Activated T-helper 2 cell treated with anti-CD3 and anti-CD28 coated beads, Interferon-gamma antibody, Interleukin-2, Interleukin-4, amounts not matched to agents 10 μg/mL and 5 μg/mL and 100 μg/mL, durations not matched to agents 14 hours and 24 hours and 36 hours (primary cell): ENCODE results near the gene MATCAP1. TPM values are rescaled to one million over a fixed set of nuclear protein-coding genes. Genes with fewer than 3 reads are reported as not detected.
A peak's percentile ranks its signal among the peaks of the same experiment; 100 is the strongest.

Experiments
- DNase-seq: peaks from one replicate; pipeline ENCODE4 v3.0.0; 2021; ENCODE audit warnings: low spot score
- H3K27ac Mint-ChIP-seq: one replicate; pipeline ENCODE4 v1.8.0; 2021; ENCODE audit warnings: mixed read lengths
- H3K27me3 Mint-ChIP-seq: one replicate; pipeline ENCODE4 v1.8.0; 2021; ENCODE audit warnings: low read depth, mixed read lengths
- H3K36me3 Mint-ChIP-seq: one replicate; pipeline ENCODE4 v1.8.0; 2021; ENCODE audit warnings: low read depth, mixed read lengths
- H3K4me1 Mint-ChIP-seq: one replicate; pipeline ENCODE4 v1.8.0; 2021; ENCODE audit warnings: low read depth, mixed read lengths
- H3K4me3 Mint-ChIP-seq: one replicate; pipeline ENCODE4 v1.8.0; 2021; ENCODE audit warnings: low read depth, mild to moderate bottlenecking, moderate library complexity, mixed read lengths
- H3K9me3 Mint-ChIP-seq: one replicate; pipeline ENCODE4 v1.8.0; 2021; ENCODE audit warnings: mixed read lengths
- intact Hi-C: fragments of 100-400 bp; cut with micrococcal nuclease; formaldehyde crosslinking; loops from one replicate; pipeline ENCODE4 v1.15.1; 2023
- total RNA-seq: library from RNA; stranded (reverse); gene quantifications from 2 replicates; pipeline ENCODE4 v1.2.3, GENCODE V29; 2022

The MATCAP1 gene
- total RNA-seq, 1 donor from 2014 or later: 59.5 TPM

GRCh38 chr16:67215706-67216105 lies 31.9 kb upstream of the MATCAP1 start:
- Mint-ChIP-seq H3K9me3 (no peaks in the 10 kb centered on the region), H3K4me1 (no peaks in the 10 kb centered on the region), H3K36me3 (no peaks in the 10 kb centered on the region), H3K4me3 (no peak overlapping the region), H3K27me3 (no peaks in the 10 kb centered on the region), H3K27ac (peak overlapping the region; percentile 17)
- no peak for DNase-seq
- intact Hi-C loops: no loop called here

GRCh38 chr16:67213197-67214019 lies 29.6 kb upstream of the MATCAP1 start:
- intact Hi-C loops: no loop called here
- Mint-ChIP-seq H3K27ac (no peak overlapping the region), H3K9me3 (no peaks in the 10 kb centered on the region), H3K36me3 (no peaks in the 10 kb centered on the region), H3K4me3 (no peak overlapping the region), H3K4me1 (no peaks in the 10 kb centered on the region), H3K27me3 (no peaks in the 10 kb centered on the region)
- no peak for DNase-seq

GRCh38 chr16:67212766-67213165 lies 29.0 kb upstream of the MATCAP1 start:
- Mint-ChIP-seq H3K27me3 (no peaks in the 10 kb centered on the region), H3K4me3 (no peak overlapping the region), H3K4me1 (no peaks in the 10 kb centered on the region), H3K9me3 (no peaks in the 10 kb centered on the region), H3K27ac (no peak overlapping the region), H3K36me3 (no peaks in the 10 kb centered on the region)
- intact Hi-C loops: no loop called here
- no peak for DNase-seq

GRCh38 chr16:67211674-67212073 lies 27.9 kb upstream of the MATCAP1 start:
- H3K4me3 Mint-ChIP-seq: no peak overlapping the region
- H3K36me3 Mint-ChIP-seq: no peaks in the 10 kb centered on the region
- no peaks in the 10 kb centered on the region for H3K4me1 Mint-ChIP-seq
- intact Hi-C loops: no loop called here
- no peaks in the 10 kb centered on the region for H3K9me3 Mint-ChIP-seq
- H3K27me3 Mint-ChIP-seq: no peaks in the 10 kb centered on the region
- no peak for DNase-seq
- H3K27ac Mint-ChIP-seq: no peak overlapping the region

GRCh38 chr16:67210069-67210937 lies 26.5 kb upstream of the MATCAP1 start:
- DNase-seq: no peak
- Mint-ChIP-seq H3K4me3 (no peak overlapping the region), H3K27me3 (no peaks in the 10 kb centered on the region), H3K27ac (no peak overlapping the region), H3K9me3 (no peaks in the 10 kb centered on the region), H3K4me1 (no peaks in the 10 kb centered on the region), H3K36me3 (peaks cover 8% of the 10 kb centered on the region)
- intact Hi-C loops: no loop called here

- no peak overlapping the region for H3K27ac Mint-ChIP-seq
- no peak overlapping the region for H3K4me3 Mint-ChIP-seq
- H3K4me1 Mint-ChIP-seq: no peaks in the 10 kb centered on the region
- DNase-seq: no peak
- H3K9me3 Mint-ChIP-seq: no peaks in the 10 kb centered on the region
- intact Hi-C loops: no loop called here
- no peaks in the 10 kb centered on the region for H3K27me3 Mint-ChIP-seq
- H3K36me3 Mint-ChIP-seq: peaks cover 8% of the 10 kb centered on the region
These were observed 25.8 kb upstream of the MATCAP1 start for GRCh38 chr16:67209565-67209964.

GRCh38 chr16:67208154-67208896 lies 24.6 kb upstream of the MATCAP1 start:
- H3K4me3 Mint-ChIP-seq: no peak overlapping the region
- peaks cover 8% of the 10 kb centered on the region for H3K36me3 Mint-ChIP-seq
- H3K27me3 Mint-ChIP-seq: no peaks in the 10 kb centered on the region
- no peaks in the 10 kb centered on the region for H3K4me1 Mint-ChIP-seq
- no peak for DNase-seq
- intact Hi-C loops: no loop called here
- no peak overlapping the region for H3K27ac Mint-ChIP-seq
- no peaks in the 10 kb centered on the region for H3K9me3 Mint-ChIP-seq

GRCh38 chr16:67207249-67208091 lies 23.7 kb upstream of the MATCAP1 start:
- intact Hi-C loops: no loop called here
- no peak overlapping the region for H3K27ac Mint-ChIP-seq
- no peaks in the 10 kb centered on the region for H3K9me3 Mint-ChIP-seq
- peaks cover 10% of the 10 kb centered on the region for H3K36me3 Mint-ChIP-seq
- no peak overlapping the region for H3K4me3 Mint-ChIP-seq
- no peak for DNase-seq
- no peaks in the 10 kb centered on the region for H3K4me1 Mint-ChIP-seq
- no peaks in the 10 kb centered on the region for H3K27me3 Mint-ChIP-seq

GRCh38 chr16:67206838-67207248 lies 23.1 kb upstream of the MATCAP1 start:
- Mint-ChIP-seq H3K27ac (no peak overlapping the region), H3K27me3 (no peaks in the 10 kb centered on the region), H3K36me3 (peaks cover 16% of the 10 kb centered on the region), H3K4me1 (no peaks in the 10 kb centered on the region), H3K9me3 (no peaks in the 10 kb centered on the region), H3K4me3 (no peak overlapping the region)
- intact Hi-C loops: no loop called here
- DNase-seq: no peak

- no peak for DNase-seq
- no peak overlapping the region for H3K4me3 Mint-ChIP-seq
- H3K9me3 Mint-ChIP-seq: no peaks in the 10 kb centered on the region
- intact Hi-C loops: no loop called here
- H3K4me1 Mint-ChIP-seq: no peaks in the 10 kb centered on the region
- H3K36me3 Mint-ChIP-seq: peaks cover 16% of the 10 kb centered on the region
- no peaks in the 10 kb centered on the region for H3K27me3 Mint-ChIP-seq
- no peak overlapping the region for H3K27ac Mint-ChIP-seq
These were observed 22.5 kb upstream of the MATCAP1 start for GRCh38 chr16:67206129-67206837.

- intact Hi-C loops: no loop called here
- no peak for DNase-seq
- Mint-ChIP-seq H3K27me3 (no peaks in the 10 kb centered on the region), H3K4me1 (no peaks in the 10 kb centered on the region), H3K4me3 (no peak overlapping the region), H3K36me3 (peaks cover 27% of the 10 kb centered on the region), H3K27ac (no peak overlapping the region), H3K9me3 (no peaks in the 10 kb centered on the region)
These were observed 20.3 kb upstream of the MATCAP1 start for GRCh38 chr16:67204076-67204475.
